HL-60 (cell line): Measurements from ENCODE around the gene CIB4.

Experiments
- DNase-seq, 2 experiments: peaks; one replicate each; pipeline ENCODE4 v3.0.0-alpha.2; 2010 to 2020; ENCODE audit warnings: low read depth in 1 of 2, low spot score in 1 of 2
- H3K27ac ChIP-seq: fragments of 250-450 bp; sonication (Bioruptor Pico); replicated peaks from 2 replicates; pipeline ENCODE4 v1.5.1; 2020; ENCODE audit warnings: mild to moderate bottlenecking, moderate library complexity
- H3K27me3 ChIP-seq: fragments of 250-450 bp; sonication (Bioruptor Pico); 2 replicates; pipeline ENCODE4 v1.5.1; 2021; ENCODE audit warnings: mild to moderate bottlenecking, moderate library complexity; ENCODE audit not compliant: insufficient read depth, poor library complexity, severe bottlenecking
- H3K4me3 ChIP-seq: replicated peaks from 2 replicates; pipeline ENCODE4 v1.5.1; 2011; ENCODE audit warnings: mild to moderate bottlenecking, control low read depth, low read length; ENCODE audit not compliant: insufficient read depth
- CTCF ChIP-seq: IDR thresholded peaks from one replicate; pipeline ENCODE4 v1.5.1; 2011; ENCODE audit warnings: low read length, control low read depth, inconsistent platforms; ENCODE audit not compliant: insufficient read depth
- GABPA ChIP-seq: IDR thresholded peaks from 2 replicates; pipeline ENCODE4 v1.6.1; 2012; ENCODE audit warnings: low read depth
- POLR2AphosphoS5 ChIP-seq: IDR thresholded peaks from 2 replicates; pipeline ENCODE4 v1.6.1; 2012; ENCODE audit warnings: low read depth
- REST ChIP-seq: IDR thresholded peaks from 2 replicates; pipeline ENCODE4 v1.6.1; 2012; ENCODE audit warnings: low read depth; ENCODE audit not compliant: insufficient replicate concordance
- SPI1 ChIP-seq: IDR thresholded peaks from 2 replicates; pipeline ENCODE4 v1.6.1; 2012; ENCODE audit warnings: low read depth, mild to moderate bottlenecking, borderline replicate concordance

Gene CIB4

GRCh38 chr2:26630235-26630634, 10.9 kb downstream of the CIB4 start:
- no peak for DNase-seq
- peaks cover 4% of the 10 kb centered on the region for H3K27me3 ChIP-seq
- no peak overlapping the region for H3K4me3 ChIP-seq
- no peak for TF ChIP-seq CTCF
- TF ChIP-seq REST, result no peak
- no peak for TF ChIP-seq GABPA
- TF ChIP-seq SPI1, result no peak
- TF ChIP-seq POLR2AphosphoS5, result no peak
- no peak overlapping the region for H3K27ac ChIP-seq

- H3K4me3 ChIP-seq, result no peak overlapping the region
- no peak for DNase-seq
- TF ChIP-seq REST (no peak), CTCF (no peak), SPI1 (no peak), POLR2AphosphoS5 (no peak), GABPA (no peak)
- no peak overlapping the region for H3K27ac ChIP-seq
- peaks cover 4% of the 10 kb centered on the region for H3K27me3 ChIP-seq
These were observed 11.4 kb downstream of the CIB4 start for GRCh38 chr2:26629751-26630150.

- Histone ChIP-seq H3K27ac (no peak overlapping the region), H3K27me3 (peaks cover 4% of the 10 kb centered on the region), H3K4me3 (no peak overlapping the region)
- no peak for TF ChIP-seq POLR2AphosphoS5
- TF ChIP-seq CTCF, result no peak
- no peak for TF ChIP-seq GABPA
- TF ChIP-seq SPI1, result no peak
- TF ChIP-seq REST, result no peak
- DNase-seq, result no peak
These were observed 11.9 kb downstream of the CIB4 start for GRCh38 chr2:26629346-26629630.
